BLaER1 treated with 17β-estradiol and CSF1 and Interleukin-3, amounts not matched to agents 10 nM and 100 nM (cell line): ENCODE results near the gene AIMP2.
"Not testable (repeated sequence)": the region's sequence is repeated elsewhere in the genome, so short reads cannot be mapped to it uniquely, and the experiment has no call there.

Experiments used
- H3K27ac ChIP-seq, 11 experiments: shearing (Covaris generic); formaldehyde crosslinking; 2 replicates each; pipeline ENCODE4 v1.8.1; 2022
- H3K27me3 ChIP-seq, 11 experiments: shearing (Covaris generic); formaldehyde crosslinking; 2 replicates each; pipeline ENCODE4 v1.8.1; 2022
- H3K36me3 ChIP-seq, 11 experiments: shearing (Covaris generic); formaldehyde crosslinking; 2 replicates each; pipeline ENCODE4 v1.8.1; 2022
- H3K4me1 ChIP-seq, 10 experiments: shearing (Covaris generic); formaldehyde crosslinking; 2 replicates each; pipeline ENCODE4 v1.8.1; 2022
- H3K4me2 ChIP-seq, 11 experiments: shearing (Covaris generic); formaldehyde crosslinking; 2 replicates each; pipeline ENCODE4 v1.8.1; 2022
- H3K4me3 ChIP-seq, 10 experiments: shearing (Covaris generic); formaldehyde crosslinking; 2 replicates each; pipeline ENCODE4 v1.8.1; 2022
- H3K9ac ChIP-seq, 11 experiments: shearing (Covaris generic); formaldehyde crosslinking; 2 replicates each; pipeline ENCODE4 v1.8.1; 2022
- H3K9me3 ChIP-seq, 11 experiments: shearing (Covaris generic); formaldehyde crosslinking; replicated peaks in 1 of 11; 2 replicates each; pipeline ENCODE4 v1.8.1; 2022
- H4K20me1 ChIP-seq, 11 experiments: shearing (Covaris generic); formaldehyde crosslinking; 2 replicates each; pipeline ENCODE4 v1.8.1; 2022
- Cebpa-rat ChIP-seq, 11 experiments: shearing (Covaris generic); IDR thresholded peaks; 2 replicates each; pipeline ENCODE4 v1.8.1; 2022

Gene AIMP2

GRCh38 chr7:6008668-6009611 lies at the start of gene AIMP2, which contains the start of gene PMS2:
Gene AIMP2 (plus strand): TSS chr7:6009272. CDS start chr7:6009364, 92 bp downstream.
Gene PMS2 (minus strand): TSS chr7:6009049. CDS start chr7:6009019, 30 bp downstream.
- Histone ChIP-seq H3K4me3 (peak within 1 kb of the TSS; percentile 73 to 94 (median 82)), H3K9ac (peak within 1 kb of the TSS; percentile 85 to 95 (median 90)), H3K4me2 (peak within 1 kb of the TSS; percentile 83 to 97 (median 92)), H4K20me1 (peaks cover 0 to 35% (median 7%) of the 10 kb centered on the region in 11 experiments; a peak in 9 of 22 replicates), H3K27ac (peak within 1 kb of the TSS; percentile 69 to 94 (median 88)), H3K27me3 (no peaks in the 10 kb centered on the region), H3K36me3 (peaks cover 13 to 54% (median 41%) of the 10 kb centered on the region in 11 experiments), H3K4me1 (peaks cover 26 to 49% (median 38%) of the 10 kb centered on the region in 10 experiments), H3K9me3 (no peaks in the 10 kb centered on the region)
- no peak for TF ChIP-seq Cebpa-rat (IDR thresholded peaks at IDR 0.05)

- not testable (repeated sequence) for H4K20me1 ChIP-seq, H3K4me1 ChIP-seq, H3K4me2 ChIP-seq, H3K27me3 ChIP-seq, H3K27ac ChIP-seq, H3K9ac ChIP-seq, H3K9me3 ChIP-seq, H3K36me3 ChIP-seq, H3K4me3 ChIP-seq
Measured at GRCh38 chr7:5963205-5963604, 45.9 kb upstream of the AIMP2 start.

DNA sequence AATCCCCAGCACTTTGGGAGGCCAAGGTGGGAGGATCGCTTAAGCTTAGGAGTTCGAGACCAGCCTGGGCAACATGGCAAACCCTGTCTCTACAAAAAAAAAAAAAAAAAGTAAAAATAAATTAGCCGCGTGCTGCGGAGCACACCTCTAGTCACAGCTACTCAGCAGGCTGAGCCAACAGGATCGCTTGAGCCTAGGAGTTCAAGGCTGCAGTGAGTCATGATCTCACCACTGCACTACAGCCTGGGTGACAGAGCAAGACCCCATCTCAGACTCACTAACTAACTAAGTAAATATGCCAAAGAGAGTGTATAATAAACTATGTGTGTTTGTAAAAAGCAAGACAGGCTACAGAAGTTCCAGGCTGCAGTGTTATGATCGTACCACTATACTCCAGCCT lies 45.3 kb upstream of the AIMP2 start:
- H3K27ac ChIP-seq, H3K9ac ChIP-seq, H3K27me3 ChIP-seq, H3K4me3 ChIP-seq, H3K4me2 ChIP-seq, H3K4me1 ChIP-seq, H3K9me3 ChIP-seq, H3K36me3 ChIP-seq, H4K20me1 ChIP-seq: not testable (repeated sequence)

- not testable (repeated sequence) for H3K4me2 ChIP-seq, H3K36me3 ChIP-seq, H4K20me1 ChIP-seq, H3K9me3 ChIP-seq, H3K4me3 ChIP-seq, H3K27ac ChIP-seq, H3K4me1 ChIP-seq, H3K27me3 ChIP-seq, H3K9ac ChIP-seq
Measured at GRCh38 chr7:5970347-5970911, 38.6 kb upstream of the AIMP2 start, which contains the start of gene RSPH10B. Gene RSPH10B (minus strand): TSS chr7:5970689. CDS start chr7:5967116, 3,573 bp downstream.

- H3K4me1 ChIP-seq, H3K4me2 ChIP-seq, H3K36me3 ChIP-seq, H4K20me1 ChIP-seq, H3K4me3 ChIP-seq, H3K9ac ChIP-seq, H3K27ac ChIP-seq, H3K9me3 ChIP-seq, H3K27me3 ChIP-seq: not testable (repeated sequence)
Measured at GRCh38 chr7:5973580-5973979, 35.5 kb upstream of the AIMP2 start.

DNA sequence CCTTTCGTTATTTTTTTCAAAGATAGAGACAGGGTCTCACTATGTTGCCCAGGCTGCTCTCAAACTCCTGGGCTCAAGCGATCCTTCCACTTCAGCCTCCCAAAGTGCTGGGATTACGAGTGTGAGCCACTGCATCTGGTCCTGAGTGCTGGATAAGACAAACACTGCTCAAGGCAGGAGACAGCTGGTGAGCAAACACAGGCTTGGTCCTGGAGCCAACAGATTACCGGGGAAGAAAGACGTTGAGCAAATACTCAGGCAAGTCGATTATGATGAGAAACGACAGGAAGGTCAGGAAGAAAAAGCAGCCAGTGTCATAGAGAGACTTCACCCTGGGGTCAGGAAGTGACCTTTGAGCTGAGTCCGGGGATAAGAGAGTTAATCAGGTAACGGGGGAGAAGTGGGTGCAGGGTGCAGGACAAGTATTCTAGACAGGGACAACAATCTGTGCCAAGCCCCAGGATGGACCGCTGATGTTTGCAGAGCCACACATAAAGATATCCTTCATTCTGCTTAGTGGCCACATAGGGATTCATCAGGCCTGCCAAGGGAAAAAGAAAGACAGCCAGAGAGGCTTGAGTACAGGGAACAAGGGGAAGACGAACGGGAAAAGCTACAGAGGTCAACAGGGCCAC lies 29.3 kb upstream of the AIMP2 start:
- H3K9me3 ChIP-seq, H3K4me1 ChIP-seq, H3K9ac ChIP-seq, H4K20me1 ChIP-seq, H3K4me3 ChIP-seq, H3K27ac ChIP-seq, H3K4me2 ChIP-seq, H3K27me3 ChIP-seq: not testable (repeated sequence)
- H3K36me3 ChIP-seq: peaks cover 0 to 13% (median 4%) of the 10 kb centered on the region in 11 experiments; a peak in 10 of 22 replicates

DNA sequence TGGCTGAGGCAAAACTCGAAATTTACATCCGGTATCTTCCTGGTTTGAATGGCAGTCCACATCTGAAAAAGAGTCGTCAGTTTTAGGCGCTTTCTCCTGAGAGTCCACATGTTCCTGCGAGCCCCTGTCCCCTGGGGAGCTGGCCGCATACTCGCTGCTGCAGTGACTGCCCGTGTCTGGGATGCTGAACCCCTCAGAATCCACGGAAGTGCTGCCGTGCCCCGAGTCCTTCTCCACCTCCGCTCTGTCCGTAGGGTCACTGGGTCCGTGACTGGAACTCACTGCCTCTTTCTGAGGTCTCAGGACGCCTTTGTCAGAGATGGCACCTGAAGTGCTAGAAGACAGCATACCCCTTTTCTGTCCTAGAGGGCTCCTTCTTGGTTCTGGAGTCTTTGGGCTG lies 22.0 kb upstream of the AIMP2 start:
- not testable (repeated sequence) for H3K9me3 ChIP-seq, H3K4me3 ChIP-seq

DNA sequence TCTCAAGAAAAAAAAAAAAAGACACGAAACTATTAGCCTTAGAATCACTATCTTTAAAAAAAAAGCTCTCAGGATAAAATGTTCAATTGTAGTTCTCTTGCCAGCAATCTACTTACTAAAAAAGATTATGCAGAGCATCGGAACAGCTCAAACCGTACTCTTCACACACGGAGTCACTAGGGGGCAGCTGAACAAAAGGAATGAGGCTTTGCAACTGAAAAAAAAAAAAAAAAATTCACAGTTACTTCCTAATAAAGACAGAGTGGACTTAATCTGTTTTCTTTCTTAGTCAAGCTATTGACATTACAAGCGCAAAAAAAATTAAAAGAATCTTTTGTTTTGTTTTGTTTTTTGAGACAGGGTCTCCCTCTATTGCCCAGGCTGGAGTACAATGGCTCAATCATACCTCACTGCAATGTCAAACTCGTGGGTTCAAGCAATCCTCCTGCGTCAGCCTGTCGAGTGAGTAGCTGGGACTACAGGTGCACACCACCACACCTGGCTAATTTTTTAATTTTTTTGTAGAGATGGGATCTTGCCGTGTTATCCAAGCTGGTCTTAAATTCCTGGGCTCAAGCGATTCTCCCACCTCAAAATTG lies 11.8 kb upstream of the AIMP2 start:
- H3K4me2 ChIP-seq: no peak overlapping the region
- H3K9ac ChIP-seq: no peak overlapping the region
- no peaks in the 10 kb centered on the region for H3K27me3 ChIP-seq
- no peaks in the 10 kb centered on the region; a peak in 1 of 20 replicates for H3K4me1 ChIP-seq
- H3K27ac ChIP-seq: no peak overlapping the region
- H3K36me3 ChIP-seq: peaks cover 79 to 99% (median 93%) of the 10 kb centered on the region in 11 experiments
- H3K9me3 ChIP-seq: no peaks in the 10 kb centered on the region
- no peaks in the 10 kb centered on the region for H4K20me1 ChIP-seq
- no peak overlapping the region for H3K4me3 ChIP-seq
- TF ChIP-seq Cebpa-rat (IDR thresholded peaks at IDR 0.05): no peak

More for the DNA sequence above, 22.0 kb upstream of the AIMP2 start:
- H3K36me3 ChIP-seq: peaks cover 38 to 58% (median 52%) of the 10 kb centered on the region in 11 experiments
- H3K27me3 ChIP-seq, H3K4me2 ChIP-seq, H3K27ac ChIP-seq, H3K4me1 ChIP-seq, H4K20me1 ChIP-seq, H3K9ac ChIP-seq: not testable (repeated sequence)

DNA sequence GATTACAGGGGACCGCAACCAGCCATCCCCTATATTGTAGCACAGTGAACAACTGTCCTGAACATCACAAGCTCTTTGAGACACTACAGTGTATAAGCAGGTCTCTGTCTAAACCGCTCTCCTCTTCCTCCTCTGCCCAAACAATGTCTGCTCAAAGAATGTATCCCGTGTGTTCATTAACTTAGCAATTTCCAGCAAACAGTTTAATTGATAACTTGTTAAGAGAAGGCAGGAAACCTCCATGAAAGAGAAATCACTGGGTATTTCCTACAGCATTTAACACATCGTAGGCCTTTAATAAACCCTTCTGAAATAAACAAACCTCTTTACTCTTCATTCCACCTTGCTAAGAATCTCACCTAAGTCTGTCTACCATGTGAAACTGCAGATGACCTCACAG lies 1.7 kb upstream of the AIMP2 start:
- H3K9me3 ChIP-seq: no peaks in the 10 kb centered on the region
- H3K36me3 ChIP-seq: peaks cover 12 to 54% (median 39%) of the 10 kb centered on the region in 11 experiments; a peak in 21 of 22 replicates
- TF ChIP-seq Cebpa-rat (IDR thresholded peaks at IDR 0.05): no peak
- peak overlapping the region in 3 of 11 experiments; percentile 2 to 94 (median 92); a peak in 5 of 22 replicates for H3K9ac ChIP-seq
- H3K4me2 ChIP-seq: peak overlapping the region in 10 of 11 experiments; percentile 83 to 97 (median 92); a peak in 16 of 22 replicates
- H3K4me3 ChIP-seq: no peak overlapping the region
- no peaks in the 10 kb centered on the region for H3K27me3 ChIP-seq
- peaks cover 0 to 20% (median 1%) of the 10 kb centered on the region in 11 experiments; a peak in 7 of 22 replicates for H4K20me1 ChIP-seq
- no peak overlapping the region for H3K27ac ChIP-seq
- peaks cover 26 to 39% (median 35%) of the 10 kb centered on the region in 10 experiments for H3K4me1 ChIP-seq

- H3K4me3 ChIP-seq: peak overlapping the region; percentile 73 to 94 (median 82)
- H3K4me1 ChIP-seq: peaks cover 26 to 44% (median 38%) of the 10 kb centered on the region in 10 experiments
- not testable (repeated sequence) for H3K9me3 ChIP-seq, H3K27me3 ChIP-seq
- H4K20me1 ChIP-seq: peaks cover 0 to 26% (median 7%) of the 10 kb centered on the region in 11 experiments; a peak in 7 of 22 replicates
- peak overlapping the region; percentile 85 to 95 (median 90) for H3K9ac ChIP-seq
- H3K27ac ChIP-seq: peak overlapping the region; percentile 66 to 94 (median 88); a peak in 21 of 22 replicates
- H3K4me2 ChIP-seq: peak overlapping the region; percentile 83 to 97 (median 92)
- peaks cover 12 to 54% (median 39%) of the 10 kb centered on the region in 11 experiments; a peak in 21 of 22 replicates for H3K36me3 ChIP-seq
Measured at GRCh38 chr7:6007835-6008590, 1.1 kb upstream of the AIMP2 start.

GRCh38 chr7:6010370-6010769 lies 1.3 kb downstream of the AIMP2 start:
- peak overlapping the region; percentile 73 to 95 (median 89) for H3K4me2 ChIP-seq
- H3K27ac ChIP-seq: peak overlapping the region in 3 of 11 experiments; percentile 84 to 94 (median 91); a peak in 3 of 22 replicates
- H3K9ac ChIP-seq: peak overlapping the region in 9 of 11 experiments; percentile 83 to 95 (median 90); a peak in 18 of 22 replicates
- H3K27me3 ChIP-seq, H3K9me3 ChIP-seq: not testable (repeated sequence)
- H3K36me3 ChIP-seq: peaks cover 25 to 55% (median 47%) of the 10 kb centered on the region in 11 experiments
- peak overlapping the region; percentile 73 to 94 (median 82); a peak in 19 of 20 replicates for H3K4me3 ChIP-seq
- peaks cover 0 to 48% (median 16%) of the 10 kb centered on the region in 11 experiments; a peak in 10 of 22 replicates for H4K20me1 ChIP-seq
- peaks cover 28 to 49% (median 38%) of the 10 kb centered on the region in 10 experiments for H3K4me1 ChIP-seq
